ENCODE measurements around the gene TKT. TPM values are rescaled to one million over a fixed set of nuclear protein-coding genes. Genes with fewer than 3 reads are reported as not detected.

TKT gene
- total RNA-seq, 1 experiment from 2014 or later: 634 TPM

DNA sequence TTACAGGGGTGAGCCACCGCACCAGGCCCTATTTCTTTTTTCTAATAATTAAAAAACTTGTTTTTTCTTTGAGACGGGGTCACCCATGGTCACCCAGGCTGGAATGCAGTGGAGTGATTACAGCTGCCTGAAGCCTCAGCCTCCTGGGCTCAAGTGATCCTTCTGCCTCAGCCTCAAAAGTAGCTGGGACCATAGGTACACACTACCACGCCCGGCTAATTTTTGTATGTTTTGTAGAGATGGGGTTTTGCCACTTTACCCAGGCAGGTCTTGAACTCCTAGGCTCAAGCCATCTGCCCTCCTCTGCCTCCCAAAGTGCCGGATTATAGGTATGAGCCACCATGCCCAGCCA lies 858 bp upstream of the TKT start (continued):
- TF ChIP-seq, protein P1, sequence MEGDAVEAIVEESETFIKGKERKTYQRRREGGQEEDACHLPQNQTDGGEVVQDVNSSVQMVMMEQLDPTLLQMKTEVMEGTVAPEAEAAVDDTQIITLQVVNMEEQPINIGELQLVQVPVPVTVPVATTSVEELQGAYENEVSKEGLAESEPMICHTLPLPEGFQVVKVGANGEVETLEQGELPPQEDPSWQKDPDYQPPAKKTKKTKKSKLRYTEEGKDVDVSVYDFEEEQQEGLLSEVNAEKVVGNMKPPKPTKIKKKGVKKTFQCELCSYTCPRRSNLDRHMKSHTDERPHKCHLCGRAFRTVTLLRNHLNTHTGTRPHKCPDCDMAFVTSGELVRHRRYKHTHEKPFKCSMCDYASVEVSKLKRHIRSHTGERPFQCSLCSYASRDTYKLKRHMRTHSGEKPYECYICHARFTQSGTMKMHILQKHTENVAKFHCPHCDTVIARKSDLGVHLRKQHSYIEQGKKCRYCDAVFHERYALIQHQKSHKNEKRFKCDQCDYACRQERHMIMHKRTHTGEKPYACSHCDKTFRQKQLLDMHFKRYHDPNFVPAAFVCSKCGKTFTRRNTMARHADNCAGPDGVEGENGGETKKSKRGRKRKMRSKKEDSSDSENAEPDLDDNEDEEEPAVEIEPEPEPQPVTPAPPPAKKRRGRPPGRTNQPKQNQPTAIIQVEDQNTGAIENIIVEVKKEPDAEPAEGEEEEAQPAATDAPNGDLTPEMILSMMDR (IDR thresholded peaks at IDR 0.05 in 2 of 3, conservative IDR thresholded peaks at IDR 0.05 in 1 of 3; ENCODE audit: borderline replicate concordance in 1 of 3, insufficient read depth in 1 of 3, low read depth in 2 of 3, low read length in 2 of 3): no peak

DNA sequence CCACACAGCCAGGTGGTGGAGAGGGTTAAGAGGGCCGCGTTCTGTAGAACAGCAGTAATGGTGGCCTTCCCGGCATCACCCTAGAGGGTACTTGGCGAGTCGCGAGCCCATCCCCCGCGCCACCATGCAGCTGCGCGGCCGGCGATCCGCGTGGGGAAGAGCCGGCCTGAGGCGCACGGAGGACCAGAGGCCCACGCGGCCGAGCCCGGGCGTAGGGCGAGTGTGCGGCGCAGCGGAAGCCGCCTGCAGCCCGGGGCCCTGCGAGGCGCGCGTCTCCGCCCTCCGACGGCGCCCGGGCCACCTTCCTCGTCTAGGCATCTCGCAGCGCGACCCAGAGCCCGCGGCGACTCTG lies 423 bp downstream of the TKT start:
- no peak overlapping the region for H2AFZ ChIP-seq (ENCODE audit: low read depth, low read length, poor library complexity, severe bottlenecking)
- intact Hi-C loops (cut with micrococcal nuclease): no loop called here
- H3K4me1 ChIP-seq (ENCODE audit: control insufficient read depth in 1 of 2, insufficient read depth in 2 of 2, low read length in 2 of 2): peaks cover 25 to 45% of the 10 kb centered on the region in 2 experiments
- ATAC-seq: peak; percentile 48
- peak overlapping the region; percentile 96 for H3K9ac ChIP-seq (ENCODE audit: low read length)
- peak overlapping the region; percentile 73 to 93 for H3K4me3 ChIP-seq (replicated peaks in 1 of 2; ENCODE audit: low read depth in 1 of 2, low read length in 2 of 2)
- H3K79me2 ChIP-seq (ENCODE audit: insufficient read depth, low read length): peaks cover 54% of the 10 kb centered on the region
- peak overlapping the region; percentile 92 for H3K27ac ChIP-seq (ENCODE audit: low read depth, low read length)
- RAD21 ChIA-PET (ENCODE audit: low non-redundant PET in 1 of 2, low total read pairs in 2 of 2, uncharacterized antibody in 2 of 2, unreplicated experiment in 2 of 2): no interaction called here
- no peaks in the 10 kb centered on the region for H3K27me3 ChIP-seq (ENCODE audit: insufficient read depth, low read length)
- CTCF ChIA-PET: interaction anchor here (0.6 kb wide), 1 partner anchor 162 kb away, joined by 4 read pairs; no protein-coding TSS in a partner anchor
- H4K20me1 ChIP-seq (ENCODE audit: insufficient read depth): peaks cover 17% of the 10 kb centered on the region; the same call in 1 of the 2 replicates
- no peaks in the 10 kb centered on the region for H3K9me2 ChIP-seq (ENCODE audit: insufficient read depth)
- H3K9me3 ChIP-seq (ENCODE audit: control insufficient read depth in 1 of 2, insufficient read depth in 1 of 2, low read depth in 1 of 2, low read length in 2 of 2): no peaks in the 10 kb centered on the region
- no peak for TF ChIP-seq ZNF274 (IDR thresholded peaks at IDR 0.05; ENCODE audit: low read depth, low read length)
- TF ChIP-seq ZFX (IDR thresholded peaks at IDR 0.05): peak; percentile 83
- no peak for TF ChIP-seq JUND (IDR thresholded peaks at IDR 0.05)
- POLR2A ChIA-PET: interaction anchor here (0.6 to 1.7 kb wide), 6 partner anchors 9 to 910 kb away, joined by 3 to 5 read pairs (median 4); no protein-coding TSS in a partner anchor
- peak overlapping the region; percentile 97 for H3K4me2 ChIP-seq (ENCODE audit: low read length)
- peaks cover 2 to 19% of the 10 kb centered on the region in 2 experiments; a peak in 1 of 4 replicates for H3K36me3 ChIP-seq (ENCODE audit: control insufficient read depth in 1 of 2, insufficient read depth in 2 of 2, low read length in 2 of 2)
- DNase-seq (ENCODE audit: low read depth, low spot score): no peak
- BruUV-seq (replicated peaks): no TSS peak

Data from HCT116 (cell line).